WERI-Rb-1 (cell line): ENCODE data around the gene ALB.

Experiments used
- DNase-seq: peaks from one replicate; pipeline ENCODE4 v3.0.0-alpha.2; 2020
- H3K27ac ChIP-seq: fragments of 250-450 bp; sonication (Bioruptor Pico); 2 replicates; pipeline ENCODE4 v1.5.1; 2020; ENCODE audit warnings: mild to moderate bottlenecking, moderate library complexity
- H3K27me3 ChIP-seq: fragments of 250-450 bp; sonication (Bioruptor Pico); 2 replicates; pipeline ENCODE4 v1.5.1; 2021; ENCODE audit warnings: mild to moderate bottlenecking, low read depth, moderate library complexity; ENCODE audit not compliant: insufficient read depth, severe bottlenecking
- H3K36me3 ChIP-seq: fragments of 250-450 bp; sonication (Bioruptor Pico); 2 replicates; pipeline ENCODE4 v1.5.1; 2020; ENCODE audit warnings: mild to moderate bottlenecking, moderate library complexity
- H3K4me3 ChIP-seq: 2 replicates; pipeline ENCODE4 v1.5.1; 2011; ENCODE audit warnings: low read depth, mild to moderate bottlenecking, control low read depth, low read length
- H3K9me3 ChIP-seq: fragments of 250-450 bp; sonication (Bioruptor Pico); 2 replicates; pipeline ENCODE4 v1.5.1; 2021; ENCODE audit warnings: mild to moderate bottlenecking, moderate library complexity; ENCODE audit not compliant: severe bottlenecking
- CTCF ChIP-seq: IDR thresholded peaks from 2 replicates; pipeline ENCODE4 v1.5.1; 2011; ENCODE audit warnings: low read depth, mild to moderate bottlenecking, control low read depth, inconsistent platforms, low read length

ALB gene

GRCh38 chr4:73392936-73393335 lies 11.2 kb upstream of the ALB start:
- Histone ChIP-seq H3K27me3 (no peaks in the 10 kb centered on the region), H3K9me3 (no peaks in the 10 kb centered on the region), H3K36me3 (no peaks in the 10 kb centered on the region), H3K4me3 (no peak overlapping the region), H3K27ac (no peak overlapping the region)
- DNase-seq = no peak
- no peak for TF ChIP-seq CTCF

GRCh38 chr4:73396304-73396703 lies 7.8 kb upstream of the ALB start:
- no peak for DNase-seq
- Histone ChIP-seq H3K27me3 (no peaks in the 10 kb centered on the region), H3K27ac (no peak overlapping the region), H3K36me3 (no peaks in the 10 kb centered on the region), H3K4me3 (no peak overlapping the region), H3K9me3 (no peaks in the 10 kb centered on the region)
- no peak for TF ChIP-seq CTCF

GRCh38 chr4:73396993-73397972 lies 6.8 kb upstream of the ALB start:
- Histone ChIP-seq H3K4me3 (no peak overlapping the region), H3K36me3 (no peaks in the 10 kb centered on the region), H3K9me3 (no peaks in the 10 kb centered on the region), H3K27ac (no peak overlapping the region), H3K27me3 (no peaks in the 10 kb centered on the region)
- DNase-seq = no peak
- no peak for TF ChIP-seq CTCF

GRCh38 chr4:73401412-73401811 lies 2.7 kb upstream of the ALB start:
- no peaks in the 10 kb centered on the region for H3K36me3 ChIP-seq
- no peak overlapping the region for H3K27ac ChIP-seq
- TF ChIP-seq CTCF = no peak
- H3K4me3 ChIP-seq = no peak overlapping the region
- no peaks in the 10 kb centered on the region for H3K27me3 ChIP-seq
- H3K9me3 ChIP-seq = no peaks in the 10 kb centered on the region
- DNase-seq = no peak

- Histone ChIP-seq H3K36me3 (no peaks in the 10 kb centered on the region), H3K27ac (no peak overlapping the region), H3K4me3 (no peak overlapping the region), H3K9me3 (no peaks in the 10 kb centered on the region), H3K27me3 (no peaks in the 10 kb centered on the region)
- TF ChIP-seq CTCF = no peak
- DNase-seq = no peak
These were observed 370 bp downstream of the ALB start for GRCh38 chr4:73404457-73404856.

GRCh38 chr4:73405138-73405537 lies 1.1 kb downstream of the ALB start:
- H3K36me3 ChIP-seq = no peaks in the 10 kb centered on the region
- no peak for DNase-seq
- no peaks in the 10 kb centered on the region for H3K27me3 ChIP-seq
- no peaks in the 10 kb centered on the region for H3K9me3 ChIP-seq
- TF ChIP-seq CTCF = no peak
- H3K27ac ChIP-seq = no peak overlapping the region
- H3K4me3 ChIP-seq = no peak overlapping the region
